Measurements from ENCODE around the gene CDT1. TPM values are rescaled to one million over a fixed set of nuclear protein-coding genes. Genes with fewer than 3 reads are reported as not detected.

Gene CDT1
- total RNA-seq, 1 donor from 2014 or later = 0.76 TPM

- intact Hi-C loops (cut with DNase I) = no loop called here
- ATAC-seq = no peak
- DNase-seq (ENCODE audit: low spot score) = no peak
Observed at GRCh38 chr16:88826070-88826840, 22.7 kb downstream of the CDT1 start.

DNA sequence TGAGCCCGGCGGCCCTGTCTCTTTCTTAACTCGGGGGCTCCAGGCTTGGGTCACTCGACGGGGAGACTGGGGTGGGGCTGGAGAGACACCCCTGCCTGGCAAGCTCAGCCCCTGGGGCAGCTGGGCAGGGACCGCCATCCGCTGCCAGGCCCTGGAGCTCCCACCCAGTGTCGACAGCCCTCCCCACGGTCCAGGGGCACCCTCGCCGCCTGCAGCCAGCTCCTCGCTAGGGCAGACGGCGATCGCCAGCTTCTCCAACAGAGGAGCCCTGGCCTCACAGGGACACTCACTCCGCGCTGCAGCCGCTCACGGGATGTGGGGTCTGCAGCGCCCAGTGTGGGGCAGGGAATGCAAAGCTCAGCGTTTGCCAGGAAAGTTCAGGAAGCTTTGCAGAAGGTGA, 24.1 kb downstream of the CDT1 start:
- no peak for ATAC-seq
- intact Hi-C loops (cut with DNase I) = no loop called here
- DNase-seq (ENCODE audit: low spot score) = no peak

DNA sequence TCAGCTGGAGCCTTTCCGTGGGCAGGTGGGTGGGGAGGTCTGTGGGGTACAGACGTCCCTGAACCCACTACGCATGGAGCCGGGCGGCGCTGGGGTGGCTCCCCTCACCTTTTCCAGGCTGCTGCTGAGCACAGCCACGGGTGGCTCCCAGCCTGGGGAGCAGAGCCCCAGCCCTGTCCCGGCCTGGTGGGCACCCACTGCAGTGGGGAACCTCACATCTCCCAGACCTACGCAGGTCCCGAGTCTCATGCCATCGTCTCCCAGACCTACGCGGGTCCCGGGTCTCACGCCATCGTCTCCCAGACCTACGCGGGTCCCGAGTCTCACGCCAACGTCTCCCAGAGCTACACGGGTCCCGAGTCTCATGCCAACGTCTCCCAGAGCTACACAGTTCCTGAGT, 25.1 kb downstream of the CDT1 start:
- ATAC-seq = no peak
- intact Hi-C loops (cut with DNase I) = no loop called here
- DNase-seq (ENCODE audit: low spot score) = no peak

DNA sequence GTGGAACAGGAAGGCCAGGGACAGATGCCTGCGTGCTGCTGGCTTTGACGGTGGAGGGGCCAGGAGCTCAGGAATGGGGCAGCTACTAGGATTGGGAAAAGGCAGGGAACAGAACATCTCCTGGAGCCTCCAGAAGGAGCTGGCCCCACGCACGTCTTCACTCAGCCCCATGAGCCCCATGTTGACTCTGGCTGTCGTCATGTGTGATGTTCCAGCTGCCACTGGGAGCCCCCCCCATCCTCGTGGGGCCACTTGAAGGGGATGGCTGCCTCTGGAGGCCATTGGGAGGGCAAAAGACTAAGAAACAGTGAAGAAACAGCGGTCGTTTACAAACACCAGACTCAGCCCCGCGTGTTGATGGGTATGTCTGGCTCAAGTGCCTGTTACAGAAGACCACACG, 26.7 kb downstream of the CDT1 start:
- intact Hi-C loops (cut with DNase I) = no loop called here
- DNase-seq (ENCODE audit: low spot score) (no peak), ATAC-seq (no peak)

- intact Hi-C loops (cut with DNase I) = no loop called here
- ATAC-seq = no peak
- no peak for DNase-seq (ENCODE audit: low spot score)
Observed at GRCh38 chr16:88830783-88831182, 27.2 kb downstream of the CDT1 start.

GRCh38 chr16:88831838-88832237, 28.2 kb downstream of the CDT1 start:
- no peak for ATAC-seq
- no peak for DNase-seq (ENCODE audit: low spot score)
- intact Hi-C loops (cut with DNase I) = no loop called here

DNA sequence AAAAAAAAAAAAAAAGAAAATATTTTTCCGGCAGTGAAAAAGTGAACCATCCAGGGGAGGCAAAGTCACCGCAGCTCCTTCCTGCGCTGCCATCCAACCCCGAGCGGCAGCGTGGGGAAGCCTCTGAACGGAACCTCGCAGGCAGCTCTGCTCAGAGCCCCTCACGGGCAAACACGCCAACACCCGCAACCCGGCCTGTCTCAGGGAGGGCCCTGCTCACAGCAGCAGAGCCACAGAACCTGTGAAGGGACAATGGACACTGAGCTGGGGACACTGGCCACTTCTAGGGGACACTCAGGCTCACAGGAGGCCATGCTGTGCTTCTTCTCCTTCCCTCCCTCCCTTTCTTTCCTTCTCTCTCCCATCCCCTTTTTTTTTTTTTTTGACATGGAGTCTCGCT, 29.5 kb downstream of the CDT1 start:
- no peak for ATAC-seq
- no peak for DNase-seq (ENCODE audit: low spot score)
- intact Hi-C loops (cut with DNase I) = no loop called here

DNA sequence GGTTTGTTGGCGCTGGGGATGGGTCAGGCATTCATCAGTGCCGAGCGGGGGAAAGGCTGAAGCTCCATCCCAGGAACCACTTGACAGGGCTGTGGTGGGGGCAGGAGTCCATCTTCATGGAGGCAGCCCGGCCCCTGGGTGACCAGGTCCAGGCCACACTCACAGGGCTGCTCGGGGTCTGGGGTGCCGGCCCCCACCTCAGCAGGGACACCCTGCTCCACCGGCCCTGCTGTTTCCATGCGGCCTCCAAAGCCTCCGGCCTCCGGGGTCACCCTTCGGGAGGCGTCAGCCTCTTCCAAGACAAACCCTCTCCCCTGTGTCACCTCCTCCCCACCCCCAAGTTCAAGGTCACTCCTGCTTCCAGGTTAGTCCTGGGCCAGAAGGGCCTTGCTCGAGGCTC, 31.1 kb downstream of the CDT1 start:
- intact Hi-C loops (cut with DNase I) = no loop called here
- ATAC-seq = no peak

DNA sequence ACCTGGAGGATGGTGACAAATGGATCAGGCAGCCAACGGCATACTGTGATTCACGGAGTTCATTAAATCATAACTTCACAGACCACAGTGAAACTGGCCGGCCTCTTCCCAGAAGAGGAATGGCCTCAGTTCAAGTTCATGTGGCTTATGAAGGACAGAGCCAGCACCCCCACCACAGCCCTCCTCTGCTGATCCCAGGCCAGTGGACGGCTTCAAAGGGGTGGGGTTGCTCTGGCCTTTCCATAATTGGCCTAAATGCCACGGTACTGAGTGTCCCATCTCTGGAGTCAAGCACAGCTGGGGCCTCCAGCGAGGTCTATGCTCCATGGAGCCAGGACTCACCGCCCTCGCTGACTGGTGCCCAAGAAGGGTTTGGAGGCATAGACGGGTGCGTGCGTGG, 31.8 kb downstream of the CDT1 start:
- intact Hi-C loops (cut with DNase I) = no loop called here
- DNase-seq (ENCODE audit: low spot score) = no peak
- peak; percentile 79 for ATAC-seq

More for the DNA sequence above, 31.1 kb downstream of the CDT1 start:
- DNase-seq (ENCODE audit: low spot score) = no peak

DNA sequence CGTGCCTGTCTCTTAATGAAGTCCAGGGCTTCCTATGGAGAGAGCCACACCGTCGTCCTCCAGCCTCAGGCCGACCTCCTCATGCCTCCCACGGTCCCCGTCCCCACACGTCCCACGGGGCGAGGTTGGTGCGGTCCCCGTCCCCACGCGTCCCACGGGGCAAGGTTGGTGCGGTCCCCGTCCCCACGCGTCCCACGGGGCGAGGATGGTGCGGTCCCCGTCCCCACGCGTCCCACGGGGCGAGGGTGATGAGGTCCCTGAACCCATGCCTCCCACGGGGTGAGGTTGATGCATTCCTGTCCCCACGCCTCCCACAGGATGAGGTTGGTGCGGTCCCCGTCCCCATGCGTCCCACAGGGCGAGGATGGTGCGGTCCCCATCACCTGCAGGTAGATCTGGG, 32.2 kb downstream of the CDT1 start:
- DNase-seq (ENCODE audit: low spot score) = no peak
- intact Hi-C loops (cut with DNase I) = no loop called here
- ATAC-seq = no peak

DNA sequence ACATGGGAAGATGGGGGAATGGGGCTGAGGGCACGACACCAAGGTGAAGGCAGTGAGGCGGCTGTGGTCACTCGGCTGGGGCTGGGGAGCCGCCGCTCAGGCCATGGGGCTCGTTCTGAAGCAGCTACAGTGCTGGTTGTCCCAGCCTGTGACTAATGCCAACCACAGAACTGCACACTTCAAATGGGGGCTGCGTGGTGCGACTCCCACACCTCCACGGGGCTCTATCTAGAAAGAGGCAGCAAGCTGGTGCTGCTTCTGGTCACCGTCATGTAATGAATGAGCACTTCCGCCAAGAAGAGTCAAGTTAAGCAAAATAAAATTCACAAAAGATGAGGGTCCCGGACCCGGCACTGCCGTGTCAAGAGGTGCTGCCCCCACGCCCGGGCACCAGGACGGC, 33.2 kb downstream of the CDT1 start:
- ATAC-seq (no peak), DNase-seq (ENCODE audit: low spot score) (no peak)
- intact Hi-C loops (cut with DNase I) = no loop called here

- DNase-seq (ENCODE audit: low spot score) (no peak), ATAC-seq (no peak)
- intact Hi-C loops (cut with DNase I) = no loop called here
Observed at GRCh38 chr16:88837806-88838205, 34.2 kb downstream of the CDT1 start.

- intact Hi-C loops (cut with DNase I) = no loop called here
- no peak for DNase-seq (ENCODE audit: low spot score)
- ATAC-seq = no peak
Observed at GRCh38 chr16:88838566-88838965, 35.0 kb downstream of the CDT1 start.

DNA sequence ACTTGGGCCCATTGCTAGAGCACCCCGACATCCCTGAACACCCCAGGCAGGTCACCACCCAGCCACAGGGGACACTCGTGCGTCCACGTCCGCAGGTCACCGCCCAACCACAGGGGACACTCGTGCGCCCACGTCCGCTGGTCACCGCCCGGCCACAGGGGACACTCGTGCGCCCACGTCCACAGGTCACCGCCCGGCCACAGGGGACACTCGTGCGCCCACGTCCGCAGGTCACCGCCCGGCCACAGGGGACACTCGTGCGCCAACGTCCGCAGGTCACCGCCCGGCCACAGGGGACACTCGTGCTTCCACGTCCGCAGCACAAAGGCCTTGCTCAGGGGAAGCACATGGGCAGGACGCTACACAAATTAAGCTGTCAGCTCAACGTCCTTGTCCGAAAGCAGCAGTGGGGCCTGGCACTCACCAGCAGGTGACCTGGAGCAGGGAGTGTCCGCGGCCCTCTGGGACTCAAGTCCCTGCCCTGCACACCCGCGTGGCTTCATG, 35.5 kb downstream of the CDT1 start:
- intact Hi-C loops (cut with DNase I) = no loop called here
- ATAC-seq (no peak), DNase-seq (ENCODE audit: low spot score) (no peak)

- intact Hi-C loops (cut with DNase I) = no loop called here
- ATAC-seq (no peak), DNase-seq (ENCODE audit: low spot score) (no peak)
Observed at GRCh38 chr16:88839745-88840599, 36.4 kb downstream of the CDT1 start.

DNA sequence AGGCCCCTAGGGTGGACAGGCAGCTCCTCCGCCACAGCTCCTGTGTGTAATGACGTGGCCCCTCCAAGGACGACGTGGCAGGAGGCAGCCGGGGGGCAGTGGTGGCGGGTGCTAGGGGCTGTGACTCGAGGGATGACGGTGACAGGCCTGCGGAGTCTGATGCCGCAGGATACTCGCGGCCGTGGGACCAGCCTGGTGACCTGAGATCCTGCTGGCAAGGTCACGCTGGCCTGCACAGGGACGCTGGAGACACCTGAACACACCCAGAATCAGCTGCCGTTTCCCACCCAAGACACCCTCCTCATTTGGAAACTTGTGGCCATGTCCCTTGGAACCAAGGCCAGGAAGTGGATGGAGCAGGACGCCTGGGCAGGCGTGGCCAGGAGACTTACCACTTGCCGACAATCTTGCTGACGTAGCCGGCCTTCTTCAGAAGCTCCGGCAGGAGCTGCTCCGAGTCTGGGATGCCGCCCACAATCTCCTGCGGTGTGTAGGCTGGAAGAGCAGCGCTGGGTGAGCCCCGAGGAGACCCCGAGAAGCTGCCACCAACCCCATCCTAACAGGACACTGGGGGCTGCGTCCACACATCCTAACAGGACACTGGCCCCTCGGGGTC, 37.1 kb downstream of the CDT1 start:
- DNase-seq (ENCODE audit: low spot score) = no peak
- intact Hi-C loops (cut with DNase I) = no loop called here
- ATAC-seq = no peak

GRCh38 chr16:88841521-88842307, 38.1 kb downstream of the CDT1 start:
- no peak for ATAC-seq
- intact Hi-C loops (cut with DNase I) = no loop called here
- no peak for DNase-seq (ENCODE audit: low spot score)

GRCh38 chr16:88842308-88842756, 38.7 kb downstream of the CDT1 start:
- intact Hi-C loops (cut with DNase I) = no loop called here
- DNase-seq (ENCODE audit: low spot score) (no peak), ATAC-seq (no peak)

DNA sequence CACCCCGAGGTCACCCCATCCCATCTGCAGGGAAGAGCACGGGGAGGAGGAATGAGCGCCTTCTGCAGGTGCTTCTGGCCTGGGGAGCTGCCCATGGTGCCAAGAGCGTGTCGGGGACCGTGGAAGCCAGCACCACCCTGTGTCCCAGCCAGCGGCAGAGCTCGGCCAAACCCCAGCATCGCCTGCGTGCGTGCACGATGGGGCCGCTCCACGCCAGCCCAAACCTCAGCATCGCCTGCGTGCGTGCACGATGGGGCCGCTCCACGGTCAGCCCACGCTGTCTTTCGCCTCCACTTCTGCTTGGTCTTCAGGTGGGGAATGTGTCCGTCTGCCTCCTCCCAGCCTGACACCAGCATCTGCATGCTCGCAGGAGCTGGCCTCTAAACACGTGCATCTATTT, 39.2 kb downstream of the CDT1 start:
- no peak for DNase-seq (ENCODE audit: low spot score)
- intact Hi-C loops (cut with DNase I) = no loop called here
- ATAC-seq = no peak

All from sciatic nerve (tissue), 2 donors.